IPS-20b (cell line): Measurements from ENCODE around the gene NCDN.

Source experiments
- H3K27ac ChIP-seq: one replicate; pipeline ENCODE4 v1.5.1; 2013; ENCODE audit warnings: low read length
- H3K27me3 ChIP-seq: 2 replicates; pipeline ENCODE4 v1.6.1; 2013; ENCODE audit warnings: mild to moderate bottlenecking, low read length, inconsistent platforms; ENCODE audit not compliant: insufficient read depth
- H3K36me3 ChIP-seq: 2 replicates; pipeline ENCODE4 v1.6.1; 2013; ENCODE audit warnings: low read depth, mild to moderate bottlenecking, inconsistent platforms, low read length, moderate library complexity; ENCODE audit not compliant: insufficient read depth
- H3K4me1 ChIP-seq: 2 replicates; pipeline ENCODE4 v1.6.1; 2013; ENCODE audit warnings: mild to moderate bottlenecking, control low read depth, inconsistent platforms, low read length, moderate library complexity; ENCODE audit not compliant: insufficient read depth
- H3K4me3 ChIP-seq: 2 replicates; pipeline ENCODE4 v1.5.1; 2013; ENCODE audit warnings: mild to moderate bottlenecking, low read length, inconsistent platforms
- H3K9ac ChIP-seq: 2 replicates; pipeline ENCODE4 v1.6.1; 2013; ENCODE audit warnings: low read depth, mild to moderate bottlenecking, inconsistent platforms, low read length, moderate library complexity
- H3K9me3 ChIP-seq: 2 replicates; pipeline ENCODE4 v1.6.1; 2013; ENCODE audit warnings: mild to moderate bottlenecking, low read depth, low read length, inconsistent platforms; ENCODE audit not compliant: insufficient read depth

NCDN gene

GRCh38 chr1:35587736-35588135 lies 30.1 kb downstream of the NCDN start:
- Histone ChIP-seq H3K27me3 (no peaks in the 10 kb centered on the region), H3K9me3 (no peaks in the 10 kb centered on the region), H3K4me1 (no peaks in the 10 kb centered on the region), H3K36me3 (no peaks in the 10 kb centered on the region), H3K27ac (no peak overlapping the region), H3K9ac (no peak overlapping the region), H3K4me3 (no peak overlapping the region)

GRCh38 chr1:35588197-35588910 lies 30.8 kb downstream of the NCDN start:
- no peak overlapping the region for H3K27ac ChIP-seq
- H3K27me3 ChIP-seq = no peaks in the 10 kb centered on the region
- H3K4me1 ChIP-seq = no peaks in the 10 kb centered on the region
- H3K9me3 ChIP-seq = no peaks in the 10 kb centered on the region
- no peaks in the 10 kb centered on the region for H3K36me3 ChIP-seq
- H3K9ac ChIP-seq = no peak overlapping the region
- H3K4me3 ChIP-seq = no peak overlapping the region

- no peak overlapping the region for H3K4me3 ChIP-seq
- no peaks in the 10 kb centered on the region for H3K9me3 ChIP-seq
- no peaks in the 10 kb centered on the region for H3K27me3 ChIP-seq
These were observed 32.2 kb downstream of the NCDN start for GRCh38 chr1:35589516-35590427.

GRCh38 chr1:35590476-35591040 lies 33.0 kb downstream of the NCDN start:
- Histone ChIP-seq H3K36me3 (no peaks in the 10 kb centered on the region), H3K4me1 (no peaks in the 10 kb centered on the region), H3K9ac (no peak overlapping the region), H3K9me3 (no peaks in the 10 kb centered on the region), H3K27me3 (no peaks in the 10 kb centered on the region), H3K4me3 (no peak overlapping the region), H3K27ac (no peak overlapping the region)

More at GRCh38 chr1:35589516-35590427, 32.2 kb downstream of the NCDN start:
- H3K9ac ChIP-seq = no peak overlapping the region
- H3K4me1 ChIP-seq = no peaks in the 10 kb centered on the region
- H3K36me3 ChIP-seq = no peaks in the 10 kb centered on the region
- no peak overlapping the region for H3K27ac ChIP-seq

- no peaks in the 10 kb centered on the region for H3K9me3 ChIP-seq
- H3K36me3 ChIP-seq = no peaks in the 10 kb centered on the region
- no peak overlapping the region for H3K9ac ChIP-seq
- no peak overlapping the region for H3K4me3 ChIP-seq
- no peaks in the 10 kb centered on the region for H3K4me1 ChIP-seq
- H3K27ac ChIP-seq = no peak overlapping the region
- H3K27me3 ChIP-seq = no peaks in the 10 kb centered on the region
These were observed 33.6 kb downstream of the NCDN start for GRCh38 chr1:35591211-35591610.

GRCh38 chr1:35592991-35593769 lies 35.6 kb downstream of the NCDN start:
- Histone ChIP-seq H3K36me3 (no peaks in the 10 kb centered on the region), H3K27me3 (no peaks in the 10 kb centered on the region), H3K27ac (no peak overlapping the region), H3K4me3 (no peak overlapping the region), H3K4me1 (no peaks in the 10 kb centered on the region), H3K9me3 (no peaks in the 10 kb centered on the region), H3K9ac (no peak overlapping the region)

- Histone ChIP-seq H3K27ac (no peak overlapping the region), H3K4me3 (no peak overlapping the region), H3K27me3 (no peaks in the 10 kb centered on the region), H3K9ac (no peak overlapping the region), H3K9me3 (no peaks in the 10 kb centered on the region), H3K36me3 (peaks cover 2% of the 10 kb centered on the region; the same call in 1 of the 2 replicates), H3K4me1 (no peaks in the 10 kb centered on the region)
These were observed 36.6 kb downstream of the NCDN start for GRCh38 chr1:35594005-35594760.

- Histone ChIP-seq H3K9me3 (no peaks in the 10 kb centered on the region), H3K27me3 (no peaks in the 10 kb centered on the region), H3K27ac (no peak overlapping the region), H3K4me1 (no peaks in the 10 kb centered on the region), H3K4me3 (no peak overlapping the region), H3K36me3 (peaks cover 16% of the 10 kb centered on the region), H3K9ac (no peak overlapping the region)
These were observed 38.1 kb downstream of the NCDN start for GRCh38 chr1:35595684-35596083.

GRCh38 chr1:35597870-35598269 lies 40.3 kb downstream of the NCDN start:
- H3K27me3 ChIP-seq = no peaks in the 10 kb centered on the region
- H3K36me3 ChIP-seq = peaks cover 35% of the 10 kb centered on the region
- H3K27ac ChIP-seq = no peak overlapping the region
- H3K9ac ChIP-seq = no peak overlapping the region
- H3K4me1 ChIP-seq = no peaks in the 10 kb centered on the region
- H3K9me3 ChIP-seq = no peaks in the 10 kb centered on the region
- no peak overlapping the region for H3K4me3 ChIP-seq

GRCh38 chr1:35598895-35599294 lies 41.3 kb downstream of the NCDN start:
- Histone ChIP-seq H3K9me3 (no peaks in the 10 kb centered on the region), H3K9ac (no peak overlapping the region), H3K4me1 (no peaks in the 10 kb centered on the region), H3K4me3 (no peak overlapping the region), H3K27ac (no peak overlapping the region), H3K27me3 (no peaks in the 10 kb centered on the region), H3K36me3 (peaks cover 46% of the 10 kb centered on the region)

- H3K9ac ChIP-seq = no peak overlapping the region
- H3K4me1 ChIP-seq = no peaks in the 10 kb centered on the region
- no peaks in the 10 kb centered on the region for H3K9me3 ChIP-seq
- no peaks in the 10 kb centered on the region for H3K27me3 ChIP-seq
- H3K36me3 ChIP-seq = peaks cover 51% of the 10 kb centered on the region
- H3K4me3 ChIP-seq = no peak overlapping the region
- H3K27ac ChIP-seq = no peak overlapping the region
These were observed 41.8 kb downstream of the NCDN start for GRCh38 chr1:35599411-35599810.
